ENCODE data around the gene ZNF524.

ZNF524 gene

GRCh38 chr19:55621673-55622231, 21.7 kb downstream of the ZNF524 start:
- DNase-seq = no peak

- DNase-seq = no peak
Measured at GRCh38 chr19:55622242-55622969, 22.3 kb downstream of the ZNF524 start.

DNA sequence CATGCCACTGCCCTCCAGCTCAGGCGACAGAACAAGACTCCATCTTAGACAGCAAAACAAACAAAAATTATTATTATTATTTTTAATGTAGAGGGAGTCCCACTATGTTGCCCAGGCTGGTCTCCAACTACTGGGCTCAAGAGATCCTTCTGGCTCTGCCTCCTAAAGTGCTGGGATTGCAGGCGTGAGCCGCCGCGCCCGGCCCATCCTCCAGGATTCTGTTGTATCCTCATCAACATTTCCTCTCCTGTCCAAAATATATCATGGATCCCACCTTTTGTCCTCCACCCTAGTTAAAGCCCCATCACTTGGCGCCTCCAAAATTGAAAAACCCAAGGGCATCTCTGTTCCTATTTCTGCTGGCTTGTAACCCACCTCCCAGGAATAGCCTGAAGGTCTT, 23.0 kb downstream of the ZNF524 start:
- DNase-seq = no peak

- no peak for DNase-seq
Measured at GRCh38 chr19:55623561-55623960, 23.5 kb downstream of the ZNF524 start.

DNA sequence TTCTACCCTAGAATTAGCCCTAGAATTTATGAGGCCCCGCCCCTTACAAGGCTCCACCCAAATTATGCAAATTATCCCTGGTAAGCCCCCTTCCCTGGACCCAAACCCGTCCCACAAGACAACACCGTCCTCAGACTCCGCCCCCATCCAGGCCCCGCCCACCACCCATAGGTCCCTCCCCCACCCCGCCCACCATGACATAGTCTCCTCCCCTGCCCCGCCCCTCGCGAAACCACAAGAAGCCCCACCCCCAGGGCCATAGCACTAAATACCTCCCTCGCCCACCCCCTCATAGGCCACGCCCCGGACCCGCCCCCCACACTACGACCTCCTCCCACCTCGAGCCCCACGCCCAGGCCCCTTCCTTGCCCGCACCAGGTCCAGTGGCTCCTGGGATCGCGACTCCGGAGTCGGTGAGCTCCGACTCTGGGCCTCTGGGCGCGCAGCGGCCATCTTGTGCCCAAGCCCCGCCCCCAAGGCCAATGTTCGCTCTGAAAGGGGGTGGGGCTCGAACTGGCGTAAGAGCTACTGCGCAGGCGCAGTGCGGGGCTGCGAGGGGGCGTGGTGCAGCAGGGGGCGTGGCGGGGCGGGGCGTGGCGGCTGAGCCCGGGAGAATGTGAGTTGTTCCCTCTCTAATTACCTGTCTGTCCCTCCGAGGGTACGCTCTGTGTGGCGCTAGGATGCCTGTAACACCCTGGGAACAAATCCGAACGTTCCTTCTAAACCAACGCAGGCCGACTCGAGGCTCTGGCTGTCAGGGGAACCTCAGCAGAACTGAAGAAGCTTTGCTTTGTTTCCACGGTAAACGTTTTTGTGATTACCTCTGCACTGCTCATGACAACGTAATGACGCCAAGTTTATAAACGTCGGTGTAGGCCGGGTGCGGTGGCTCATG, 24.3 kb downstream of the ZNF524 start, which contains the start of gene ZNF784:
ZNF784 (minus strand) TSS at position 458 of the 895 bp plus-strand sequence; CDS start at position 453, 5 bp downstream.
- DNase-seq = peak; percentile 94

DNA sequence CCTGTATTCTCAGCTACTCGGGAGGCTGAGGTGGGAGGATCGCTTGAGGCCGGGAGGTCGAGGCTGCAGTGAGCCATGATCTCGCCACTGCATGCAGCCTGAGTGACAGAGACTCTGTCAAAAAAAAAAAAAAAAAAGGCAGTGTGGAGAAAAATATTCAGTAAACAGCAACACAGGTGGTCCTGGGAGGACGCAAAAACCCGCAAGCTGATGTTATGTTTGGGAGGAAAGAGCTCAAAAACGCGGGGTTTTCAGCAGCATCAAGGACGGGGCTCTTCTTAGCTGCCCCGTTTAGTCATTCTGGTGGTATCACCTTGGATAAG, 24.9 kb downstream of the ZNF524 start:
- DNase-seq = no peak

GRCh38 chr19:55626350-55626749, 26.3 kb downstream of the ZNF524 start:
- DNase-seq = no peak

DNA sequence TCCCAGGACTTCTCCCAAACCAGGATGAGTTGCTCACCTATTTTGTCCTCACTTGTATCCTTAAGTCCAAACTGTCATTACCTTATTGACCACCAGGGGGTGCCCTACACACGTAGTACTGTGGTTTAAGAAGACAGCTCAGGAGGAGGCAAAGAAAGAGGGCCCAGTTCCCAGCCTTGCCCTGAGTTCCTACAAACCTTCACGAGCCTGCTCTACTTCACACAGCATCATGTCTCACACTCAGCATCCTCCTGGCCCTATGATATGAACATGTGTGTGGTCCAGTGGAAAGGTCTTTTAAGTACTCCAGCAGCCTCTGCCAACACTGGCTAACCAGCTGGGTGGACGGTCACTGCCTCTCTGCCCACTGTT, 32.4 kb downstream of the ZNF524 start:
- peak; percentile 74 for DNase-seq

DNA sequence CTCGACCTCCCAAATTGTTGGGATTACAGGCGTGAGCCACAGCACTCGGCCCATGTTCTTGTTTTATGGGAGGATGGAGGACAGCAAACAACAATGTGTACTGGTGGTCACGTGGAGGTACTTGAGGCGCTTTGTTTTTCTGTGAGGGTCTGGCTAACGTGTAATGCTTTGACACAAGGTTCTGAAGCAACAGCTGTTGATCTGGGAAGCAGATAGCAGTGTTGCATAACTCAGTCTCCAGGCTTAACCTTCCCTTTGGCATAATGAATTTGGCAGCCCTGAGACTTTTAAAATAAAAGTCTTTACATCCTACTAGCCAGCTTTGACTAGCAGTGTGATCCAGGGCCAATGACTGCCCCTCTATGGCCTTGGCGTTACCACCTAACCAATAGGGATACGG, 33.8 kb downstream of the ZNF524 start:
- DNase-seq = no peak

DNA sequence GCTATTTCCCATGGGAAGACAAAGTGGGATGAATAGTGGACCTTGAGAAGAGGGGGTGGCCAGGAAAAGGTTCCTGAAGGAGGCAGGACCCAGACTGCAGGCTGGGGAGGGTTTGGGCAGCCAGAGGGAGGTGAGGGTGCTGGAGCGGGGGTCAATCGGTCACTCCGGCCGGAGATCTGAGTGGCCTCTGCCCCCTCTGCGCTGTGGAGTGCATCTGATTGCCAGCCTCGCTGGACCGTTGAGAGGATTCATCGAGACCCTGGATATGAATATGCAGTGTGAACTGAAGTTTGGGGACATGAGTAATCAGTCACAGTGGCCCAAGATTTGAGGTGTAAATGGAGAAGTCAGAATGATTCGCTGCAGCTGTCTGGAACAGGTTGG, 35.2 kb downstream of the ZNF524 start:
- no peak for DNase-seq

DNA sequence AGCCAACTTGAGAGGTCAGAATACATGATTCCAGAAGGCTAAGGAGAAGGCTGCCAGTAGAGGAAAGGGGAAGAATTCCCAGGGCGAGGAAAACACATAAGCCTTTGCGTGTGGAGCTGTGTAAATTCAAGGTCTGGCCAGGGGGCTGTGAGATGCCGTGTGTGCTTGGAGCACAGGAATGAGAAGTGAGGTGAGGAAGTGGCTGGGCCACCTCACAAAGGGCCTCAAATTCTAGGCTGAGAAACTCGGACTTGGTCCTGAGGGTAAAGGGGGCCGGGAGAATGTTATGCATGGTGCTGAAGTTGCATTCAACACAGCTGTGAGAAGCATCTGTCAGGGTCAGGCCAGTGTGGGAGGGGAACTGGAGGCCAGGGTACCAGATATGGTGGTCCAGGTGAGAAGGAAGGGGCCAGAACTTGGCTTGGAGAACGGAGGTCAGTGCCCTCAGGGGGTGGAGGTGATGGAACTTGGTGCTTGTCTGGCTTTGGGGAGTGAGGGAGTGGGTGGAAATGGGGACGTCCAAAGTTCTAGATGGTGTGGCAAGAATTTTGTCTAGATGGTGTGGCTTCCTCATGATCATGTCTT, 35.9 kb downstream of the ZNF524 start:
- no peak for DNase-seq

GRCh38 chr19:55636723-55637122, 36.6 kb downstream of the ZNF524 start:
- no peak for DNase-seq

DNA sequence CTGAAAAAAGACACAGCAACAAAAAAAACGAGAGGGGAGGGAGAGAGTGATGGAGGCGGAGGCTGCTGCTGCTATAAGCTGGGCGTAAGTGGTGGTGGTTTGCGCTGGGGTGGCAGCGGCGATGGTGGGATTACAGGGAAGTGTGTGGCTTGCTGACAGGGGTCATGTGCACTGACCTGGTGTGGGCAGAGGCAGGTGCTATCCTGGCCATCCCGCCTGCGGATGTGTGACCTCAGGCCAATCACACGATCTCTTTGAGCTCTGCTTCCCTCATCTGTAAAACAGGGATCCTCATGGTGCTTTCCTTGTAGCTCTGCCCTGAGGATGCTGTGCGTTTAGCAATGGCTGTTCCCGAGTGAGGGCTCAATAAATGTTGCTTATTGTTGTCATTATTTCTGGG, 37.4 kb downstream of the ZNF524 start:
- no peak for DNase-seq

DNA sequence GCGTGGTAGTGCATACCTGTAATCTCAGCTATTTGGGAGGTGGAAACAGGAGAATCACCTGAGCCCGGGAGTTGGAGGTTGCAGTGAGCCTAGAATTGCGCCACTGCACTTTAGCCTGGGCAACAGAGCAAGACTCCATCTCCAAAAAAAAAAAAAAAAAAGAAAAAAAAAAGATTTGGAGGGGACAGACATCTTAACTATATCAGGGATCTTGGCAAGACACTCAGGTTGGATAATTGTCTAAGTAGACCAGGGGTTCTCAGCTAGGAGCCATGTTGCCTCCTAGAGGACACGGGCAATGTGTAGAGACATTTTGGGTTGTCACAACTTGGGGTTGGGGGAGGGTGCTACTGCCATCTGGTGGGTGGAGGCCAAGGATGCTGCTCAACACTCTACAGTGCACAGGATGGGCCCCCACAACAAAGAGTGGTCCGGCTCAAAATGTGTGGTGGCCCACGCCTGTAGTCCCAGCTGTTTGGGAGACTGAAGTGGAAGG, 38.8 kb downstream of the ZNF524 start:
- DNase-seq = peak; percentile 53

DNA sequence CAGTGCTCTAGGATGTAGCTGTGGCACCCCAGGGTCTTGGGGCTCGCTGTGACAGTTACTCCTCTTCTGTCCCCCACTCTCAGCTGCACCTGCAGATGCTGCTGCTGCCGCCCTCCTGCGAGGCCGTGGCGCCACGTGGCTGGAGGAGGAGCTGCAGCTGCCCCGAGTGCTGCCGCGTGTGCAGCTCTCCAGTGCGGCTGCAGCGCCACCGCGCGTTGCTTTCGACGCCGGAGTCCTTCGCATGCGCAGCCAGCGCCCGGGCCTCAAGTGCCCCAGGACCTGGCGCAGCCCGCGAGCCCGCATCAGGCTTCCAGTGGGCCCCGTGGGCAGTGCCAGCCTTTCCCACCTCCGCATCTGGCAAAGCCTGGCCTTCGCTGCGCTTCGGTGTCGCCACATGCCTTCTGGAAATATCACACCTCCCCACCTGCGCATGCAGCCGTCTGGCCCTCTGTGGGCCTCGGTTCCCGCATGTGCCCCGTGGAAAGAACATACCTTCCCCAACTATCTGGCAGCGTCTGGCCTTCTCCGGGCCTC, 40.0 kb downstream of the ZNF524 start:
- DNase-seq = no peak

DNA sequence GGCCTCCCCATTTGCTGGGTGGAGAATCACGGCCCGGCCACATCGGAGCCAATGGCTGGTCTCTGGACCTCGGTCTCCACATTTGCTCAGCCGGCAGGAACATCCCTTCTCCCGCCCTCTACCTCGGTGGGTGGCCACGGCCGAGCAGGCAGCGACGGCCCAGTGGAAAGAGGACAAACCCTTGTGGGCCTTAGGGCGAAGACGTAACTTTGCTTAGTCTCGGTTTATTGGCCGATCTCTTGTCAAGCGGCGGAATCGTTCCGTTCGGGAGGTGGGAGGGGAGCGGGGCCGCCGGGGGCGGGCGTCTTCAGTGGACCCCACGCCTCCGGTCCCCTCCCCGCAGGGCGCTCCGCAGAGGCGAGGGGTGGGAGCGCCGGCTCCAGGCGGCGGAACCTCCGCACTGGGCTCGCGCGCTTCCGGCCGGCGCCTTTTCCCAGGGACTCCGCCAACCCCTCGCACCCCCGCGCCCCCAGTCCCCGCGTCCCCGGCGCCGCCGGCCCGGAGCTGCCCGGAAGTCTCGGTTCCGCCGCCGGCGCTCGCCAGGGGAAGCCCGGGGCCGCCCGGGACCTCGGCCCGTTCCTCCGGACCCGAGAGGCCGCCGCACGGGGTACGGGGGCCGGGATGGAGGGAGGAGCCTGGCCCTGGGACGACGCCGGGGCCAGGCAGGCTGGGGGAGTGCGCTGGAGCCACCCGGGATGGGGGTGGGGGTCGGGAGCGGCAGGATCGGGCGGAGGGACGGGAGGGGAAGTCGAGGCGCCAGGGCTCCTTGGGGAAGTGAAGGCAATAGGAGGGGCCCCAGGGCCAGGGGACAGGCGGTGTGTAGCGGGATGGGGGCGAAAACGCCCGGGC, 40.7 kb downstream of the ZNF524 start, which contains the start of gene ZNF580:
ZNF580 (plus strand) TSS at position 426 of the 849 bp plus-strand sequence. CDS start 1,507 bp downstream, outside the sequence.
- peak; percentile 47 for DNase-seq

- DNase-seq = no peak
Measured at GRCh38 chr19:55641426-55642152, 41.5 kb downstream of the ZNF524 start.

DNA sequence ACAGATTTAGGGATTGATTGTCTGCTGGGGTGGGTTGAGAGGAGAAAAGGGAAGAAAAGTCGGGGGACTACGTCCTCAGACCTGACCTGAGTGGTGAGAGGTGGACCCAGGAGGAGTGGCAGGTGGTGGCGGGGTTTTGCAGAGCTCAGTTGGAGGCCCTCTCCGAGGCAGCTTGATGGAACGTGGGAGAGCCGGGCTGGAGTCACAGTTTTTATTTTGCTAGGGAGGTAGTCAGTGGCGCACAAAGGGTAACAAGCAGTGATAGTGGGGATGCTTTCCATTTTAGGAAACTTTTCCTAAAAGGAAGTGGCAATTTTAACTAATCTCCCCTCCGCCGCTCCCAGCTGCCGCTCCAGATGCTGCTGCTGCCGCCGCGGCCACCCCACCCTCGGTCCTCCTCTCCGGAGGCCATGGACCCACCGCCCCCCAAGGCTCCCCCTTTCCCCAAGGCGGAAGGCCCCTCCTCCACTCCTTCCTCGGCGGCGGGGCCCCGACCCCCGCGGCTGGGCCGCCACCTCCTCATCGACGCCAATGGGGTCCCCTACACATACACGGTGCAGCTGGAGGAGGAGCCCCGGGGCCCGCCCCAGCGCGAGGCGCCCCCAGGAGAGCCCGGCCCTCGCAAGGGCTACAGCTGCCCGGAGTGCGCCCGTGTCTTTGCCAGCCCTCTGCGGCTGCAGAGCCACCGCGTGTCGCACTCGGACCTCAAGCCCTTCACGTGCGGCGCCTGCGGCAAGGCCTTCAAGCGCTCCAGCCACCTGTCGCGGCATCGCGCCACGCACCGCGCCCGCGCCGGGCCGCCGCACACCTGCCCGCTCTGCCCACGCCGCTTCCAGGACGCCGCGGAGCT, 42.3 kb downstream of the ZNF524 start:
- no peak for DNase-seq

DNA sequence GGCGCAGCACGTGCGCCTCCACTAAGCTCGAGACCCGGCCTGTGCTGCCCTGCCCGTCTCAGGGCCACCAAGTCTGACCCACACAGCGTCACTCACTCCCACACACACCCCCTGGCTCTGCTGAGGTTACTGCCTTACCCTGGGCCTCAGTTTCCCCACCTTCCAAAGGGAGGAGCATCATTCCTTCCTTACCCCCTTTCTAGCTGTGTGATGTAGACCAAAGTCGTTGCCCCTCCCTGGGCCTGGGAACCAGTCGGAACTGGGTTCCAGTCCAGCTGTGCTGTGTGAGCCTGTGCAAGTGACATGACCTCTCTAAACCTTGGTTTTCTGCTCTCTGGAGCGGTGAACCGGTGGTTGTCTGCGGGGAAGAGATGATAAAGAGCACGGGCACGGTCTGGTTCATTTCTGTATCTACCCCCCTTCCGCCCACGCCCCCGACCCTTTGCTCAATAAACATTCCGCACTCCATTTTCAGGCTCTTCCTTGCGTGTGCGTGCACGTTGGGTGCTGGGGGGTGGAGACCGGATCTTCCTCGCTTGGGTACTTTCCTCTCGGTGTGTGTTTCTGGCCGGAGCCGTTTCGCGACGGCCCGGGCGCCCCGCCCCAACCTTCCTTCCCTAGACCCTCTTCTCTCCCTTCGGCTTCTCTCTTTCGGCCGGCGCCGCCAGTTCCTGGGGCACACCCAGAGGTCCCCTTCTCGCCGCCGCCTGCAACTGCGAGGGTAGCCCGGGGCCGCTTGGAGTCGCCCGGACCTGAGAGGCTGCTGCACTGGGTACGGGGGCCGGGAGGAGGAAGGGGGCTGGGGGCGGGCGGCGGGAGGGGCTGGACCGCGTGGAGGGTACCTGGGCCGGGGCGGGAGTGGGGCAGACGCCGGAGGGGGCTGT, 43.2 kb downstream of the ZNF524 start, which contains the start of gene ZNF581:
ZNF581 (plus strand) TSS at position 647 of the 884 bp plus-strand sequence. CDS start 923 bp downstream, outside the sequence.
- DNase-seq = peak; percentile 38
